ENCODE data around the gene CRPPA. TPM values are rescaled to one million over a fixed set of nuclear protein-coding genes. Genes with fewer than 3 reads are reported as not detected.

CRPPA gene
- total and polyA plus RNA-seq, 2 of the 4 experiments (the other 2 are of a cell fraction): 0.67 to 1.3 TPM

- H2BK15ac ChIP-seq (ENCODE audit: low read depth, low read length): no peak overlapping the region
- no peak overlapping the region for H2BK20ac ChIP-seq (ENCODE audit: low read depth, low read length)
- H3K4me2 ChIP-seq (ENCODE audit: low read depth, low read length): no peak overlapping the region
- ATAC-seq (ENCODE audit: low read depth) (no peak), DNase-seq (peak; percentile 2)
- no peak overlapping the region for H2BK120ac ChIP-seq (ENCODE audit: low read depth, low read length)
- in situ Hi-C loops (cut with MboI; ENCODE audit: low sequenced_read_pairs): no loop called here
- 0 out of 2 replicates have a peak, but pooled peaks cover 6% of the 10 kb centered on the region for H4K20me1 ChIP-seq (ENCODE audit: insufficient read depth, low read length)
- H3K4me3 ChIP-seq (ENCODE audit: insufficient read depth, low read depth, low read length): no peak overlapping the region
- H3K27me3 ChIP-seq (ENCODE audit: control insufficient read depth, insufficient read depth, low read length): no peaks in the 10 kb centered on the region
- ChIA-PET CTCF (no interaction called here), POLR2A (ENCODE audit: unreplicated experiment) (no interaction called here)
- H2AFZ ChIP-seq (replicated peaks; ENCODE audit: low read length, poor library complexity): peak overlapping the region; percentile 40
- H3K4me1 ChIP-seq (ENCODE audit: control insufficient read depth, insufficient read depth, low read length): no peaks in the 10 kb centered on the region
- no peak overlapping the region for H3K23ac ChIP-seq (ENCODE audit: low read depth, low read length)
- BruUV-seq (replicated peaks): no TSS peak
- H3K9me3 ChIP-seq (ENCODE audit: control insufficient read depth, insufficient read depth, low read length): peaks cover 22% of the 10 kb centered on the region; the same call in 1 of the 2 replicates
- H2BK5ac ChIP-seq (ENCODE audit: low read depth, low read length, poor library complexity, severe bottlenecking): no peak overlapping the region
- no peak overlapping the region for H3K4ac ChIP-seq (ENCODE audit: low read depth, low read length)
- H2AK5ac ChIP-seq (ENCODE audit: low read depth, low read length): no peak overlapping the region
- no peak overlapping the region for H3K56ac ChIP-seq (ENCODE audit: extremely low read depth, insufficient read depth, low read length)
- H2AK9ac ChIP-seq (replicated peaks; ENCODE audit: low read depth, low read length, poor library complexity): peak overlapping the region; percentile 51
- dilution Hi-C loops (cut with HindIII; ENCODE audit: low sequenced_read_pairs, unreplicated experiment): no loop called here
- H3K79me1 ChIP-seq (ENCODE audit: low read depth in 1 of 2, low read length in 2 of 2): no peaks in the 10 kb centered on the region; a peak in 1 of 4 replicates
- no peak overlapping the region for H3K18ac ChIP-seq (ENCODE audit: low read depth, low read length)
- WGBS, 2 experiments (ENCODE audit: extremely low coverage in 2 of 2, insufficient read length in 1 of 2): 92% methylated on average over 33 of the region's 33 CpGs; no CpG with 5 or more reads in 1 of the 2 experiments
- H3K9me1 ChIP-seq (ENCODE audit: insufficient read depth, low read length): peaks cover 3% of the 10 kb centered on the region; the same call in 1 of the 2 replicates
- H4K91ac ChIP-seq (ENCODE audit: insufficient read depth, low read depth, low read length): no peak overlapping the region
- no peak overlapping the region for H3K27ac ChIP-seq (ENCODE audit: insufficient read depth, low read length)
- intact Hi-C loops (cut with micrococcal nuclease): no loop called here
- no peak overlapping the region for H3K9ac ChIP-seq (ENCODE audit: low read depth, low read length)
- H4K5ac ChIP-seq (ENCODE audit: low read depth, low read length): no peak overlapping the region
- TF ChIP-seq, protein P1, sequence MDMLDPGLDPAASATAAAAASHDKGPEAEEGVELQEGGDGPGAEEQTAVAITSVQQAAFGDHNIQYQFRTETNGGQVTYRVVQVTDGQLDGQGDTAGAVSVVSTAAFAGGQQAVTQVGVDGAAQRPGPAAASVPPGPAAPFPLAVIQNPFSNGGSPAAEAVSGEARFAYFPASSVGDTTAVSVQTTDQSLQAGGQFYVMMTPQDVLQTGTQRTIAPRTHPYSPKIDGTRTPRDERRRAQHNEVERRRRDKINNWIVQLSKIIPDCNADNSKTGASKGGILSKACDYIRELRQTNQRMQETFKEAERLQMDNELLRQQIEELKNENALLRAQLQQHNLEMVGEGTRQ (IDR thresholded peaks at IDR 0.05; ENCODE audit: low read depth, low read length): peak; percentile 8; the same call in 1 of the 2 replicates
- TF ChIP-seq, protein P2, sequence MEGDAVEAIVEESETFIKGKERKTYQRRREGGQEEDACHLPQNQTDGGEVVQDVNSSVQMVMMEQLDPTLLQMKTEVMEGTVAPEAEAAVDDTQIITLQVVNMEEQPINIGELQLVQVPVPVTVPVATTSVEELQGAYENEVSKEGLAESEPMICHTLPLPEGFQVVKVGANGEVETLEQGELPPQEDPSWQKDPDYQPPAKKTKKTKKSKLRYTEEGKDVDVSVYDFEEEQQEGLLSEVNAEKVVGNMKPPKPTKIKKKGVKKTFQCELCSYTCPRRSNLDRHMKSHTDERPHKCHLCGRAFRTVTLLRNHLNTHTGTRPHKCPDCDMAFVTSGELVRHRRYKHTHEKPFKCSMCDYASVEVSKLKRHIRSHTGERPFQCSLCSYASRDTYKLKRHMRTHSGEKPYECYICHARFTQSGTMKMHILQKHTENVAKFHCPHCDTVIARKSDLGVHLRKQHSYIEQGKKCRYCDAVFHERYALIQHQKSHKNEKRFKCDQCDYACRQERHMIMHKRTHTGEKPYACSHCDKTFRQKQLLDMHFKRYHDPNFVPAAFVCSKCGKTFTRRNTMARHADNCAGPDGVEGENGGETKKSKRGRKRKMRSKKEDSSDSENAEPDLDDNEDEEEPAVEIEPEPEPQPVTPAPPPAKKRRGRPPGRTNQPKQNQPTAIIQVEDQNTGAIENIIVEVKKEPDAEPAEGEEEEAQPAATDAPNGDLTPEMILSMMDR (conservative IDR thresholded peaks at IDR 0.05; ENCODE audit: low read depth, low read length): no peak
- H3K36me3 ChIP-seq (ENCODE audit: control insufficient read depth, insufficient read depth, low read length): no peaks in the 10 kb centered on the region
- H3K14ac ChIP-seq (replicated peaks; ENCODE audit: low read depth, low read length): no peak overlapping the region
- no peak overlapping the region for H4K8ac ChIP-seq (ENCODE audit: low read depth in 2 of 2, low read length in 2 of 2)
These were observed 23.7 kb downstream of the CRPPA start for GRCh38 chr7:16397501-16398145.

Data from IMR-90 (cell line).